ENCODE data around the gene AKT3.

Gene AKT3

DNA sequence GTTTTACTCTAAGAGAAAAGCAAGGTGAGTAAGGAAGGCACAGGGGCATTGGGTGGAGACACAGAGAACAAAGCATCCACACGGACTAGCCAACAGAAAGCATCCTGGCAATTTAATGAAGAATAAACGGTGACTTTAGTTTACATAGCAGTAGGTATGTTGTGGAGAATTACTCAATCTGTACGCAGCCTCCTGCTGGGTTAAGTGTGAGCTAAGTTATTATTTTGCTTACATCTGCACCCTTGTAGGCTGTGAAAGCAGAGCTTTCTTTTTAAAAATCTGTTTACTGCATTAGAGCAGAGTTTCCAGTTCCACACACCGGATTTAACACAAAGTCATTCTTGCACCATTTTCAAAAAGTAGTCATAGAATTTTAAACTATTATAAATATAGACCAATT, 144.5 kb downstream of the AKT3 start:
- H3K4me3 ChIP-seq (replicated peaks; ENCODE audit: low read depth, low read length): no peak overlapping the region
- no peak for TF ChIP-seq CTCF (IDR thresholded peaks at IDR 0.05; ENCODE audit: low read length, missing control alignments)
- no peak for DNase-seq (ENCODE audit: low read depth)

DNA sequence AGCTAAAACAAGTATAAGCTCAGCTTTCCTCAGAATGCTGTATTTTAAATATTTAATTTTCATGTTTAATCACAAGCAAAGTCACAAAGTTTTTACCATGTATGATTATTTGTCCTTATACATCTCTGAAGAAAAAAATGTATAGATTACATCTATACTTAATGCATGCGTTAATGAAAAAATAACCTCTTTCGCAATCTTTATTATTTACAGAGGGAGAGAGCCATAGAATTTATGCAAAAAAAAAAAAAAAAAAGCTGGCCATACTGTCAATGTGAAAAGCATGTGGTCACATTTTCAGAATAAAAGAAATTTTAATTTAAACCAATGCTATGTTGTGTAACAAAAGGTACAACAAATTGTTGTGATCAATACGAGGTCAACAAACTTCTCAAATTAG, 148.2 kb downstream of the AKT3 start:
- H3K4me3 ChIP-seq (replicated peaks; ENCODE audit: low read depth, low read length): no peak overlapping the region
- no peak for DNase-seq (ENCODE audit: low read depth)
- no peak for TF ChIP-seq CTCF (IDR thresholded peaks at IDR 0.05; ENCODE audit: low read length, missing control alignments)

GRCh38 chr1:243693800-243694199, 156.2 kb downstream of the AKT3 start:
- no peak overlapping the region for H3K4me3 ChIP-seq (replicated peaks; ENCODE audit: low read depth, low read length)
- no peak for TF ChIP-seq CTCF (IDR thresholded peaks at IDR 0.05; ENCODE audit: low read length, missing control alignments)
- DNase-seq (ENCODE audit: low read depth): no peak

DNA sequence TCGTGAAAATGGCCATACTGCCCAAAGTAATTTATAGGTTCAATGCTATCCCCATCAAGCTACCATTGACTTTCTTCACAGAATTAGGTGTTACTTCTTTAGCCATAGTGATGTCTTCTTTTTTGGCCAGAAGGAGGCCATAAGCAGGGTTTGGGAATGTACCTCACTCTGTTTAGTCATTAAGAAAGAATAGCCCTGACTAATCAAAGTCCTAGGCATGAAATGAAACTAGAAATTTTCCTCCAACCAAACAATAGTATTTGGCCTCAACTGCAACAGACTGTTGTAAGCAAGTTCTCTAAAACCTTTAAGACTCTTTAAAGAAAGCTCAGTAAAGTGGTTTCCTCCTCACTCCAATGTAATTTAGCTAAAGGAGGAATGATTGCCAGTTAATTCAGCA, 163.9 kb downstream of the AKT3 start:
- peak; percentile 8 for DNase-seq (ENCODE audit: low read depth)
- no peak overlapping the region for H3K4me3 ChIP-seq (replicated peaks; ENCODE audit: low read depth, low read length)
- TF ChIP-seq CTCF (IDR thresholded peaks at IDR 0.05; ENCODE audit: low read length, missing control alignments): no peak

DNA sequence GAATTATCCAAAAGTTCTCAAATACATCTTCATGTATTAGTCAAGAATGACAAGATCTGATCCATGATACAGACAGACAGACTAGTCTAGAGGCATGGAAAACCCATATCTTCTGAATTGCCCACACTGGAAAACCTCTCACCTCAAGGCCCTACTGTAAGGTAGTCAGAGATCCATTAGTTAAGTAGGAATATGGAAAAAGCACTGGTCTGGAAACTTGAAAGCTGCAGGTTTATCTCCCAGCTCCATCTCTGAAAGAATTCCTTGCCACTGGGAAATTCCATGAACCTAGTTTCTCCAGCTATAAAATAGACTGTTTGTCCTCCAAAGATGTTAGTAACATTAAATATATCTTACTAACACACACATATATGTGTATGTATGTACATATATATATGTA, 169.2 kb downstream of the AKT3 start:
- DNase-seq (ENCODE audit: low read depth): no peak
- TF ChIP-seq CTCF (IDR thresholded peaks at IDR 0.05; ENCODE audit: low read length, missing control alignments): no peak
- no peak overlapping the region for H3K4me3 ChIP-seq (replicated peaks; ENCODE audit: low read depth, low read length)

- no peak for DNase-seq (ENCODE audit: low read depth)
- no peak overlapping the region for H3K4me3 ChIP-seq (replicated peaks; ENCODE audit: low read depth, low read length)
- no peak for TF ChIP-seq CTCF (IDR thresholded peaks at IDR 0.05; ENCODE audit: low read length, missing control alignments)
Observed at GRCh38 chr1:243672539-243673074, 177.4 kb downstream of the AKT3 start.

GRCh38 chr1:243667591-243667990, 182.5 kb downstream of the AKT3 start:
- TF ChIP-seq CTCF (IDR thresholded peaks at IDR 0.05; ENCODE audit: low read length, missing control alignments): no peak
- no peak for DNase-seq (ENCODE audit: low read depth)

More at GRCh38 chr1:243667591-243667990, 182.5 kb downstream of the AKT3 start:
- H3K4me3 ChIP-seq (replicated peaks; ENCODE audit: low read depth, low read length): no peak overlapping the region
